DOHH2 (cell line): Measurements from ENCODE around the gene OR10A4.

Experiments
- H3F3A ChIP-seq: fragments of 200-600 bp; sonication (generic), shearing (Covaris generic); 2 replicates; pipeline ENCODE4 v1.6.0; 2016; ENCODE audit warnings: antibody characterized with exemption, mild to moderate bottlenecking; ENCODE audit not compliant: control insufficient read depth, insufficient read depth
- H3K27ac ChIP-seq: fragments of 200-600 bp; sonication (generic); 2 replicates; pipeline ENCODE4 v1.5.1; 2014; ENCODE audit warnings: low read depth, mild to moderate bottlenecking, low read length, moderate library complexity
- H3K27me3 ChIP-seq: fragments of 200-600 bp; sonication (generic); 2 replicates; pipeline ENCODE4 v1.6.1; 2014; ENCODE audit warnings: mild to moderate bottlenecking, low read length, mixed read lengths; ENCODE audit not compliant: control insufficient read depth
- H3K36me3 ChIP-seq: fragments of 200-600 bp; sonication (generic); 2 replicates; pipeline ENCODE4 v1.6.1; 2014; ENCODE audit warnings: mild to moderate bottlenecking, low read length, moderate library complexity, mixed read lengths; ENCODE audit not compliant: control insufficient read depth
- H3K4me1 ChIP-seq: fragments of 200-600 bp; sonication (generic); 2 replicates; pipeline ENCODE4 v1.6.1; 2014; ENCODE audit warnings: mild to moderate bottlenecking, low read length, mixed read lengths; ENCODE audit not compliant: control insufficient read depth
- H3K4me2 ChIP-seq: fragments of 200-600 bp; sonication (generic); 2 replicates; pipeline ENCODE4 v1.6.0; 2014; ENCODE audit warnings: mild to moderate bottlenecking, low read length, moderate library complexity
- H3K4me3 ChIP-seq: fragments of 200-600 bp; sonication (generic); 2 replicates; pipeline ENCODE4 v1.5.1; 2014; ENCODE audit warnings: mild to moderate bottlenecking, low read length, mixed read lengths
- H3K79me2 ChIP-seq: fragments of 200-600 bp; sonication (generic); 2 replicates; pipeline ENCODE4 v1.6.1; 2014; ENCODE audit warnings: mild to moderate bottlenecking, low read length, mixed read lengths; ENCODE audit not compliant: control insufficient read depth
- H3K9me2 ChIP-seq: fragments of 200-600 bp; sonication (generic); replicated peaks from 2 replicates; pipeline ENCODE4 v1.6.1; 2014; ENCODE audit warnings: mild to moderate bottlenecking, low read length, mixed read lengths; ENCODE audit not compliant: control insufficient read depth
- H3K9me3 ChIP-seq: fragments of 200-600 bp; sonication (generic); 2 replicates; pipeline ENCODE4 v1.6.1; 2014; ENCODE audit warnings: antibody characterized with exemption, low read length, mixed read lengths; ENCODE audit not compliant: control insufficient read depth, insufficient read depth
- H4K20me1 ChIP-seq: fragments of 200-600 bp; sonication (generic); 2 replicates; pipeline ENCODE4 v1.6.0; 2014; ENCODE audit warnings: low read depth, mild to moderate bottlenecking, antibody characterized with exemption, low read length, moderate library complexity; ENCODE audit not compliant: control insufficient read depth, insufficient read depth
- CTCF ChIP-seq: fragments of 200-600 bp; sonication (generic); IDR thresholded peaks from one replicate; pipeline ENCODE4 v1.5.1; 2014; ENCODE audit warnings: antibody characterized with exemption, mild to moderate bottlenecking, low read depth, low read length; ENCODE audit not compliant: poor library complexity, severe bottlenecking
- EZH2phosphoT487 ChIP-seq: fragments of 200-600 bp; sonication (generic); IDR thresholded peaks from 2 replicates; pipeline ENCODE4 v1.6.1; 2017; ENCODE audit warnings: borderline replicate concordance, mild to moderate bottlenecking, antibody characterized with exemption, low read length, moderate library complexity, mixed read lengths

The OR10A4 gene

GRCh38 chr11:6841694-6842093 is 34.7 kb upstream of the OR10A4 start:
- H4K20me1 ChIP-seq = no peaks in the 10 kb centered on the region
- no peaks in the 10 kb centered on the region for H3K9me3 ChIP-seq
- no peak overlapping the region for H3K4me3 ChIP-seq
- no peak for TF ChIP-seq CTCF
- no peak for TF ChIP-seq EZH2phosphoT487
- no peaks in the 10 kb centered on the region for H3F3A ChIP-seq
- no peaks in the 10 kb centered on the region for H3K79me2 ChIP-seq
- no peaks in the 10 kb centered on the region for H3K27me3 ChIP-seq
- no peak overlapping the region for H3K4me2 ChIP-seq
- no peaks in the 10 kb centered on the region for H3K9me2 ChIP-seq
- H3K36me3 ChIP-seq = no peaks in the 10 kb centered on the region
- H3K4me1 ChIP-seq = no peaks in the 10 kb centered on the region
- H3K27ac ChIP-seq = no peak overlapping the region

- no peaks in the 10 kb centered on the region for H3K27me3 ChIP-seq
- no peak overlapping the region for H3K27ac ChIP-seq
- no peaks in the 10 kb centered on the region for H3K9me2 ChIP-seq
- H3K79me2 ChIP-seq = no peaks in the 10 kb centered on the region
- no peaks in the 10 kb centered on the region for H4K20me1 ChIP-seq
- TF ChIP-seq CTCF = no peak
- no peak for TF ChIP-seq EZH2phosphoT487
- no peaks in the 10 kb centered on the region for H3K9me3 ChIP-seq
- H3K36me3 ChIP-seq = no peaks in the 10 kb centered on the region
- no peak overlapping the region for H3K4me3 ChIP-seq
- H3F3A ChIP-seq = no peaks in the 10 kb centered on the region
- no peaks in the 10 kb centered on the region for H3K4me1 ChIP-seq
- no peak overlapping the region for H3K4me2 ChIP-seq
Observed at GRCh38 chr11:6843670-6844069, 32.8 kb upstream of the OR10A4 start.

- Histone ChIP-seq H4K20me1 (no peaks in the 10 kb centered on the region), H3K4me3 (no peak overlapping the region), H3K27me3 (no peaks in the 10 kb centered on the region), H3F3A (no peaks in the 10 kb centered on the region), H3K27ac (no peak overlapping the region), H3K79me2 (no peaks in the 10 kb centered on the region), H3K9me3 (no peaks in the 10 kb centered on the region), H3K4me2 (no peak overlapping the region), H3K4me1 (no peaks in the 10 kb centered on the region), H3K36me3 (no peaks in the 10 kb centered on the region), H3K9me2 (no peaks in the 10 kb centered on the region)
- TF ChIP-seq CTCF (no peak), EZH2phosphoT487 (no peak)
Observed at GRCh38 chr11:6844356-6844755, 32.1 kb upstream of the OR10A4 start.

- no peaks in the 10 kb centered on the region for H3K79me2 ChIP-seq
- H3K4me2 ChIP-seq = no peak within 1 kb of the TSS
- H3F3A ChIP-seq = no peaks in the 10 kb centered on the region
- H3K4me3 ChIP-seq = no peak within 1 kb of the TSS
- no peak within 1 kb of the TSS for H3K27ac ChIP-seq
- no peak for TF ChIP-seq CTCF
- TF ChIP-seq EZH2phosphoT487 = no peak
- H4K20me1 ChIP-seq = no peaks in the 10 kb centered on the region
- no peaks in the 10 kb centered on the region for H3K36me3 ChIP-seq
- no peaks in the 10 kb centered on the region for H3K9me2 ChIP-seq
- H3K4me1 ChIP-seq = no peaks in the 10 kb centered on the region
- H3K27me3 ChIP-seq = no peaks in the 10 kb centered on the region
- H3K9me3 ChIP-seq = no peaks in the 10 kb centered on the region
Observed at GRCh38 chr11:6845383-6845782, 31.0 kb upstream of the OR10A4 start, which contains the start of gene OR10A5. Gene OR10A5 (plus strand): TSS chr11:6845683. CDS start chr11:6845683, 0 bp downstream.
